A549 (cell line): ENCODE results near the gene CCDC60.

Experiments
- HOXB5 ChIP-seq: fragments of 250-450 bp; sonication (Bioruptor Pico); IDR thresholded peaks from 2 replicates; pipeline ENCODE4 v1.5.0; 2020; ENCODE audit warnings: mild to moderate bottlenecking, moderate library complexity
- KDM1A ChIP-seq: fragments of 200-600 bp; sonication (generic); IDR thresholded peaks from 2 replicates; pipeline ENCODE4 v1.6.1; 2016; ENCODE audit warnings: low read depth, mild to moderate bottlenecking

- TF ChIP-seq HOXB5 (CRISPR knock-in tag) (no peak), KDM1A (no peak)
Measured at GRCh38 chr12:119406308-119406707, 71.8 kb downstream of the CCDC60 start.
